Measurements from ENCODE around the gene IL22. TPM values are rescaled to one million over a fixed set of nuclear protein-coding genes. Genes with fewer than 3 reads are reported as not detected.

Gene IL22
- total and polyA plus RNA-seq, 2 of the 8 experiments (the other 6 are each of a cell fraction or from before 2014, with no cell fraction given) = not detected

DNA sequence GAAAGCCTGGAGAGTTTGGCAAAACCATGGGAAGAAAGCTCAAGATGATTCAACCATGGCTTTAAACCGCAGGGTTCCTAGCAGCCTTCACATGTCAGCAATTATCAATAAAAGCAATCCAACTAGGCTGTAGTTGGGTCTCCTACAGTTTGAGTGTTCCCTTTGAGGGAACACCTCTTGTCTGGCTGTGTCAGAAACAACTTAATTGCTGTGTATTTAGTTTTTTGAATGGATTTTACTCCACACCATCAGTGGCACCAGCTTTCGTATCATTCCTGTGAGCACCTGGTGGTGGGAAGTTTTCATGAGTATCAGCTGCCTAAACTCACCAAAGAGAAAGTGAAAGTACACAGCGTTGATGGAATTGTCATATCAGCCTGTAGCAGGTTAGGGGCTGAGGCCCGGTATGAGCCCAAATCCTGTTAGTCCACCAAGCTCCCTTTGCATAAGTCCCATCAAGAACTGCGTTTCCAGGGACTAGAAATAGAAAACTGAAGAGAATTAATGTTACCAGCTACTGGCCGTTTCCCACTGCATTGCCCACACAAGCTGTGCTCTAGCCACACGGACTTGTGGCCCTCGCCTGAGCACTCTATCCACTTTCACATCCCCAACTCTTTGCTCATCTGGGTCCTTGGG, 16.9 kb downstream of the IL22 start:
- ChIA-PET POLR2A (ENCODE audit: partially characterized antibody) (interaction anchor here (0.7 to 1.0 kb wide), 2 partner anchors 450 to 609 kb away, joined by 4 read pairs; partner anchors contain the start of gene NUP107), CTCF (ENCODE audit: partially characterized antibody) (interaction anchor here (0.7 to 2.4 kb wide), 6 partner anchors 12 to 80 kb away, joined by 3 to 8 read pairs (median 3); no protein-coding TSS in a partner anchor)
- Histone ChIP-seq H3K4me2 (ENCODE audit: insufficient read depth in 1 of 2, low read depth in 2 of 2, low read length in 2 of 2) (no peak overlapping the region), H4K5ac (ENCODE audit: insufficient read length, low read depth, low read length) (no peak overlapping the region), H3K23me2 (ENCODE audit: low read depth, low read length) (no peaks in the 10 kb centered on the region), H2BK12ac (ENCODE audit: low read depth, low read length) (no peak overlapping the region), H3K56ac (replicated peaks; ENCODE audit: insufficient read length, low read depth, low read length) (no peak overlapping the region), H3K9me3 (ENCODE audit: insufficient read depth in 2 of 2, low read depth in 1 of 2, low read length in 1 of 2) (no peaks in the 10 kb centered on the region), H3K9ac (replicated peaks in 1 of 4; ENCODE audit: extremely low read depth in 1 of 4, low read depth in 3 of 4, low read length in 3 of 4) (no peak overlapping the region), H2BK120ac (replicated peaks; ENCODE audit: low read depth, low read length) (no peak overlapping the region), H3K23ac (ENCODE audit: insufficient read length) (no peak overlapping the region), H3K4me1 (replicated peaks in 1 of 4; ENCODE audit: control insufficient read depth in 3 of 4, insufficient read depth in 4 of 4, low read length in 3 of 4) (no peaks in the 10 kb centered on the region), H2BK20ac (ENCODE audit: low read length) (no peak overlapping the region), H3K27ac (ENCODE audit: low read depth, low read length) (no peak overlapping the region), H2AFZ (ENCODE audit: low read length) (0 out of 2 replicates have a peak overlapping the region, but pooled peaks have one; percentile 38), H3K14ac (ENCODE audit: insufficient read length) (no peak overlapping the region), H4K8ac (ENCODE audit: extremely low read depth, insufficient read depth, low read length) (no peak overlapping the region), H3K36me3 (ENCODE audit: control insufficient read depth in 2 of 4, insufficient read depth in 4 of 4, low read length in 3 of 4) (no peaks in the 10 kb centered on the region), H3K4ac (replicated peaks; ENCODE audit: insufficient read length, low read depth, low read length) (no peak overlapping the region), H4K91ac (replicated peaks; ENCODE audit: insufficient read length, low read length) (no peak overlapping the region), H3K27me3 (replicated peaks in 1 of 4; ENCODE audit: control insufficient read depth in 3 of 4, extremely low read depth in 1 of 4, insufficient read depth in 3 of 4, low read length in 3 of 4) (no peaks in the 10 kb centered on the region), H2AK5ac (ENCODE audit: low read depth, low read length) (no peak overlapping the region), H3K79me1 (ENCODE audit: low read depth, low read length) (no peaks in the 10 kb centered on the region), H3K79me2 (ENCODE audit: control insufficient read depth in 1 of 2, insufficient read depth in 2 of 2, low read length in 2 of 2) (no peaks in the 10 kb centered on the region), H4K20me1 (replicated peaks in 1 of 2; ENCODE audit: control insufficient read depth in 1 of 2, insufficient read depth in 2 of 2, low read length in 2 of 2) (no peaks in the 10 kb centered on the region), H3K4me3 (ENCODE audit: extremely low read depth in 1 of 4, insufficient read depth in 2 of 4, low read depth in 3 of 4, low read length in 4 of 4) (no peak overlapping the region), H2BK5ac (ENCODE audit: low read depth, low read length) (no peak overlapping the region), H2BK15ac (ENCODE audit: low read length) (no peak overlapping the region), H3K18ac (ENCODE audit: extremely low read depth, low read length) (no peak overlapping the region)
- WGBS, 2 experiments (ENCODE audit: extremely low coverage in 1 of 2, insufficient coverage in 1 of 2, insufficient read length in 1 of 2, insufficient replicate concordance in 2 of 2, low coverage in 1 of 2, low lambda C conversion rate in 2 of 2, missing lambda C conversion rate in 1 of 2) = 92% methylated on average over 8 of the region's 8 CpGs; no CpG with 5 or more reads in 1 of the 2 experiments
- no peak for TF ChIP-seq EZH2 (IDR thresholded peaks at IDR 0.05; ENCODE audit: low read depth, low read length, severe bottlenecking)
- DNase-seq (ENCODE audit: low read depth in 1 of 2, low spot score in 2 of 2) (no peak), FAIRE-seq (no peak)
